OCI-LY3 (cell line): ENCODE results near the gene LYRM9.

Source experiments
- EZH2phosphoT487 ChIP-seq: fragments of 200-600 bp; shearing (Covaris generic); IDR thresholded peaks from 2 replicates; pipeline ENCODE4 v1.6.1; 2018; ENCODE audit warnings: antibody characterized with exemption, mixed run types, low read depth
- TF ChIP-seq, protein P1 (sequence below): fragments of 200-600, 300-600 bp; sonication (generic); IDR thresholded peaks from 2 replicates; pipeline ENCODE4 v1.5.1; 2014; ENCODE audit warnings: antibody characterized with exemption, low read length, low read depth

DNA sequence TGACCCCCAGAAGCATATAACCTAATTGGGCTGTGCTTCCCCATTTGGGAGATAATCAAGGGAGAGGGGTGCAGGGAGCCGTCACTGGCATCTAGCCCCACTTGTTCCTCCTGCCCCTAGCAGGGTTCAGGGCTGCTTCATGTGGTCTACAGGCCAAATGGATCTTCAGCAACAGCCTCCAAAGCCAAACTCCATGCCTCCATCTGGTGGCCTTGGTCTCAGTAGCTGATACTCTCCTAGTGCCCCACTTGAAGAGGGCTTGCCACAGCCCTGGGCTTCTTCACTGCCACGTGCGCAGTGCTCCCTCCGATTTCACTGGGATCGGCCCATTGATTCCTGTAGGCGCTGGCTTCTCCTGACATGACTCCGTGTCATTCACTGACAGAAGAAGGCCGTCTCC, 24.6 kb downstream of the LYRM9 start:
- TF ChIP-seq, protein P1, sequence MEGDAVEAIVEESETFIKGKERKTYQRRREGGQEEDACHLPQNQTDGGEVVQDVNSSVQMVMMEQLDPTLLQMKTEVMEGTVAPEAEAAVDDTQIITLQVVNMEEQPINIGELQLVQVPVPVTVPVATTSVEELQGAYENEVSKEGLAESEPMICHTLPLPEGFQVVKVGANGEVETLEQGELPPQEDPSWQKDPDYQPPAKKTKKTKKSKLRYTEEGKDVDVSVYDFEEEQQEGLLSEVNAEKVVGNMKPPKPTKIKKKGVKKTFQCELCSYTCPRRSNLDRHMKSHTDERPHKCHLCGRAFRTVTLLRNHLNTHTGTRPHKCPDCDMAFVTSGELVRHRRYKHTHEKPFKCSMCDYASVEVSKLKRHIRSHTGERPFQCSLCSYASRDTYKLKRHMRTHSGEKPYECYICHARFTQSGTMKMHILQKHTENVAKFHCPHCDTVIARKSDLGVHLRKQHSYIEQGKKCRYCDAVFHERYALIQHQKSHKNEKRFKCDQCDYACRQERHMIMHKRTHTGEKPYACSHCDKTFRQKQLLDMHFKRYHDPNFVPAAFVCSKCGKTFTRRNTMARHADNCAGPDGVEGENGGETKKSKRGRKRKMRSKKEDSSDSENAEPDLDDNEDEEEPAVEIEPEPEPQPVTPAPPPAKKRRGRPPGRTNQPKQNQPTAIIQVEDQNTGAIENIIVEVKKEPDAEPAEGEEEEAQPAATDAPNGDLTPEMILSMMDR = peak; percentile 41
- no peak for TF ChIP-seq EZH2phosphoT487
